Muscle of arm (tissue), 12 donors: ENCODE measurements around the gene ASPG. TPM values are rescaled to one million over a fixed set of nuclear protein-coding genes. Genes with fewer than 3 reads are reported as not detected.

ENCODE experiments used
- DNase-seq: peaks from one replicate; pipeline ENCODE4 v3.0.0-alpha.2; 2013
- polyA plus RNA-seq, 12 donors: library from polyadenylated mRNA; unstranded; fragments of 120-200 nt; gene quantifications; one replicate each; pipeline ENCODE4 v1.2.1, GENCODE V29; 2013; ENCODE audit not compliant: insufficient read length in 12 of 12

Gene ASPG
- polyA plus RNA-seq, 12 donors, result 0.44 to 3.5 (median 1.9) TPM; not detected in 2

DNA sequence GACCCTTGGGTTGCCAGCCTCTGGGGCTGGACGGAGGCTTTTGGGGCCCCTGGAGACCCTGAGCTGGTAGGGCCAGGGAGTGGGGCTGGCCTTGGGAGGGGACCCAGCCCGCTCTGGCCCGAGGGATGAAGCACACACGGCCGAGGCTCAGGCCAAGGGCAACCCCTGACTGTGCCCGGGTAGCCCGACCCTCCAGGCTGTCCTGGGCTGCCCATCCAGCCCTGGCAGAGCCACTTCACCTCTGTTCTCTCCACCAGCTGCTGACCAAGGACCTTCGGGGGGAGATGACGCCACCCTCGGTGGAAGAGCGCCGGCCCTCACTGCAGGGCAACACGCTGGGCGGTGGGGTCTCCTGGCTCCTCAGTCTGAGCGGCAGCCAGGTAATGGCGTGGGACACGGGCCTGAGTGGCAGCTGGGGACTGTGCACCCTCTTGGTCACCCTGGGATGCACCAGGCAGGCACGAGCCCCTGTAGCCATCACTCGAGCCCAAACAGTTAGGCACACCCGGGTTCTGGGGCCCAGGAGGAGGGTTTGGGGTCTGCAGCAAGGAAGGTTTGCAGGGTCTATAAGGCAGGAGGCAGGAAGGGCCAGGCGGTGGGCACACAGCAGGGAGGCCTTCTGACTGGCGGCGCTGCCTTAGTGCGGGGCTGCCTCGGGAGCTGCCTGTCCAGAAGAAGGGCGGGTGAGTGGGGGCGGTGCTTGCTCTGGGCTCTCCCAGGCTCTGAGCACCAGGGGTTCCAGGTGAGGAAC is 19.7 kb downstream of the ASPG start:
- DNase-seq, result no peak

DNA sequence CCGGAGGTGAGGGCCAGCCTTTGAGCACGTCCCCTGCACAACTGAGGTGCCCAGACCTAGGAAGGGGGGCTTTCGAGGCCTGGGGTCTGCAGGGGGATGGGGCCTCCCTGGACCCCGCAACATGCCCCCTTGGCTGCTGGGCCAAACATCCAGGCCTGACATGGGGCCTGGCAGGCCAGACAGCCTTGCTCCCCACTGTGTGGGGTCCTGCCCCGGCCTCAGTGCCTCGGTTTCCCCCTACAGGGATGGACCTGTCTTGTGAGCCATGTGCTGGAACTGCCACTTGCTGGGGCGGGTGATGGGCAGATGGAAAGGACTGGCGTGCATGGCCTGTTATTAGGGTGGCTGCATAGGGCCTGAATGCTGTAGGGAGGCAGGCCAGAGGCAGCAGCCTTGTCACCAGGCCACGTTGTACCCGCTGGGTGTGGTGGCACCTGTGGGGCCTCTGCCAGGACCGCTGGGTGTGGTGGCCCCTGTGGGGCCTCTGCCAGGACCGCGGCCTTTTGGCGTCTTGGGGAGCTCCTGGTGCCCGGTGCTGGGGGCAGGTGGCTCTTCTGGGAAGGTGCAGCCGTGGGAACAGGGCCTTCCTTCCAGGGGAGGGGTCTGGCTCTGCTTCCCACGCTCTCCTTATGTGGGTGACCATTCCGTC is 20.4 kb downstream of the ASPG start:
- no peak for DNase-seq

DNA sequence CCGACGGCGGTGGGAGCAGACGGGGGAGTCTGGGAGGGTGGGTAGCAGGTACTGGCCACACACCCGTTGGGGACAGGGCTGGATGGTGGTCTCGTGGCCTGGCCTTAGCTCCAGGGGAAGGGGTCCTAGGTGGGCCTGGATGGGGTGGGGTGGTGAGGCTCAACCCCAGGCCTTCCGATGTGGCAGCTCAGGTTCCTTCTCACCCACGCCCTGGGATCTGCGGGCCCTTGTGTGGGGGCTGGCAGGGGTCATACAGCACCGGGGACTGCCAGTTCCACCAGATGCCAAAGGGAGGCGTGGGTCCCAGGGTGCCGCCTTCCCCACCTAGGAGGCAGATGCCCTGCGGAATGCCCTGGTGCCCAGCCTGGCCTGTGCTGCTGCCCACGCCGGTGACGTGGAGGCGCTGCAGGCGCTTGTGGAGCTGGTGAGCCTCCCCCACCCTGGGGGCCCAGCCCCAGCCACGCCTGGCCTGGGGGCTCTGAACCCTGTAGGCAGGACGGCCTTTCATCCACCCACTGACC is 21.0 kb downstream of the ASPG start:
- DNase-seq, result no peak

DNA sequence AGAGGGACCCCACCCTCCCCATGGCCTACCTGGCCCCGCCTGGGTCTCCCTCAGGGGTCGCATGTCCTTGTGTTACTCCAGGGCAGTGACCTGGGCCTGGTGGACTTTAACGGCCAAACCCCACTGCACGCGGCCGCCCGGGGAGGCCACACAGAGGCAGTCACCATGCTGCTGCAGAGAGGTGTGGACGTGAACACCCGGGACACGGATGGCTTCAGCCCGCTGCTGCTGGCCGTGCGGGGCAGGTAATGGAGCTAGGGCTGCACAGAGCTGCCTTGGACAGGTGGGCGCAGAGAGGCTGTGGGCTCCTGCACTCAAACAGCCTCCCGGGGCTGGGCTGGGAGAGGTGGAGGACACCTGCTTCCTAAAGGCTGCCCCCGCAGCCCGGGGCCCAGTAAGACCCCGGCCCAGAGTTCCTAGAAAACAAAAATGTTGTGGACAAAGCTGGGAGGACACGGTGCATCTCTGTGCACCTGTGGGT is 21.6 kb downstream of the ASPG start:
- DNase-seq, result no peak

DNA sequence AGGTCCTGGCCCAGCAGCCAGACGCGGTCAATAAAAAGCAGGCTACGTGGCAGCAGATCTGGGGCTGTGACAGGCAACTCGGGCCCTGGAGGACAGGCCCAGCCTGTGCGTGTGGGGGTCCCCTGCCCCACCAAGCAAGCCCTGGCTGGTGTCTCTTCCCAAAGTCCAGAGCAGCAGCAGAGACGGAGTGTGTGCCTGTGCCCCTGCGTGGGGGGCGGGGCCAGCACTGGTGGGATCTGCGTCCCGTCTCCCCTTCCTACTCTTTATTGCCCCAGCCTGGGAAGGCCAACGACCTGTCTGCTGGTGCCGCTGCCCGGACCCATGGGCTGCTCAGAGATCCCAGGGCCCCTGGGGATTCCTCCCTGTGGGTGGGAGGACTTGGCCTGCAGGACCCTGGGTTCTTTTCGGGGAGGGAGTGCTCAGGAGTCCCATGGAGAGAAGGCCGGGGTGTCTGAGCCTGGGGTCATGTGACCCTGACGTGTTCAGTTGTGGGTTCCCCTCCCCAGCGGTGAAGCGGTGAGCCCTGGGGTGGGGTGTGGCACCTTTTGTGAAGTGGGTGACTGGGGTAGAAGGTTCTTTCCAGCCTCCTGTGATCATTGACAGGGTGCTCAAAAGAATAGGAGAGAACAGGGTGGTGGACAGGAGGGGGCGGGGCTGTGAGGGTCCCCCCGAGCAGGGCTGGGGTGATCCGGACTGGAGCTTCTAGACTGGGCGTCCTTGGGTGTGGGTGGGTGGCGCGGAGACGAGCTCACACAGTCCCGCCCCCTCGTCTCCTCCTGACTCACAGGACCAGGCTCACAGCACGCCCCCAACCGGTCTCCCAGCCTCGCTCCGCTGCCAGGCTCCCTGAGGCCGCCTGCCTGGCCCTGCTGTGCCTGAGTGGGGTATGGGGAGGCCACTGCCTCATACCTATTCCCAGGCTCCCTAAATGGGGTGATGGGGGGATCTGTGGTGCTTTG is 22.4 kb downstream of the ASPG start:
- no peak for DNase-seq

DNA sequence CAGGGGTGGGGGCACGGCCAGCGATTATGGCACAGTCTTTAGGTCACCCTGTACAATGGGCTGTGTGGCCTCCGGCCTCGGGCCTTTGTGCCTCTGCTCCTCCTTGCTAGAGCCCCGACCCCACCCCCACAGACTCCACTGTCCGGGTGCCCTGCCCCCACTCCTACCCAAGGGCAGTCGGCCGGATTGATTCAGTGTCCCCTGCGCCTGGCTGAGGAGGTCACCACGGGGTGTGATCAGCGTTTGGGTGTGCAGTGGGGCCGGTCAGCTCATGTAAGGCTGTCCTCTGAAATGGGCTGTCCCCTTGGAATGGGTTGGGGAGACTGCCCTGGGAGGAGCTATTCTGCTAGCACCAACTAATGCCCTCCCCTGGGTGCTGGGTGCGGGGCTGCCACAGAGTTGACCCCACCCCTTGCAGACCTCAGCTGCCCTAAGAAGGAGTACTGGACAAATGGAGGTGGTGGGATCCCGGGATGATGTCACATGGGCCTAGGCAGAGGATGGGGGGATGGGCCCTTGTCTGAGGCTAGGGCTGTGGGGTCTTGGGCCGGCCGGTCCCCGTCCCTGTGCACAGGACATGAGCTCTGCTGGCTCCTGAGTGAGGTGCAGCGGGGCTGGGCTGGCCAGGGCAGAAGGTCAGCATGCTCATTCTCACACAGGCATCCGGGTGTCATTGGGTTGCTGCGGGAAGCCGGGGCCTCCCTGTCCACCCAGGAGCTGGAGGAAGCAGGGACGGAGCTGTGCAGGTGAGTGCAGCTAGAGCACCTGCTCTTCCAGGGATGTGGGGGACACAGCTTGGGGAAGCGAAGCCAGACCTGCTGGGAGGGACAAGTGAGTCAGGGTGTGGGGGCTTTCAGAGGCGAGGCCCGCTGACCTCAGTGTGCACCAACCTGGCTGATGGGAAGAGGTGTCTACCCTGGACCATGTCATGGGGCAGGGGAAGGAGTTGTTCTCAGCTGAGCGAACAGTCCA is 23.4 kb downstream of the ASPG start:
- DNase-seq, result no peak

DNA sequence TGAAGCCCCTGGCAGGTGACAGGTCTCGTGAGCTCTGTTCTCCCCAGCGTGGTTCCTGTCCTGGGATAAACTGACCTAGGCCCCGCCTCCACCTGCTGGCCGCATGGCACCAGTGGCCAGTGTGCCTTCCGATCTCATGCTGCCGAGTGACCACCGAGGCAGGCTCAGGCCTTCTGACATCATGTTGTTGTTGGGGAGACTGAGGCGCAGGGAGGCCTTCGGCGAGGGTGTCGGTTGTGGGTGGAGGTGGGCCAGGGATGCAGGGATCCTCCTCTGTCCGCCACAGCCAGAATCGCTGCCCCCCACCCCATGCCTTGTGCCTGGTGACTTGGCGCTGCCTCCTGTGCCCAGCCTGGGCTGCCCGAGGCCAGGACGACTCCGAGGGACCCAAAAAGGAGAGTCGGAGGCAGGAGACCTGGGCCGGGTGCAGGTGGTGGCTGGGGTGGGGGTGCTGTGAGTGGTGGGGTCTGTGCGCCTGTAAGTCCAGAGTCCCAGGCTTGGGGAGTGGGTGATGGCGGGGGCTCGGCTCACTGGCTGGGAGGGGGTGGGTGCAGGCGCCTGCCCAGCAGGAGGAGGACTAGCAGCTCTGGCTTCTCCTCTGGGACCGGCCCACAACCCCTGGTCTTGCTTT is 24.3 kb downstream of the ASPG start:
- DNase-seq, result no peak

DNA sequence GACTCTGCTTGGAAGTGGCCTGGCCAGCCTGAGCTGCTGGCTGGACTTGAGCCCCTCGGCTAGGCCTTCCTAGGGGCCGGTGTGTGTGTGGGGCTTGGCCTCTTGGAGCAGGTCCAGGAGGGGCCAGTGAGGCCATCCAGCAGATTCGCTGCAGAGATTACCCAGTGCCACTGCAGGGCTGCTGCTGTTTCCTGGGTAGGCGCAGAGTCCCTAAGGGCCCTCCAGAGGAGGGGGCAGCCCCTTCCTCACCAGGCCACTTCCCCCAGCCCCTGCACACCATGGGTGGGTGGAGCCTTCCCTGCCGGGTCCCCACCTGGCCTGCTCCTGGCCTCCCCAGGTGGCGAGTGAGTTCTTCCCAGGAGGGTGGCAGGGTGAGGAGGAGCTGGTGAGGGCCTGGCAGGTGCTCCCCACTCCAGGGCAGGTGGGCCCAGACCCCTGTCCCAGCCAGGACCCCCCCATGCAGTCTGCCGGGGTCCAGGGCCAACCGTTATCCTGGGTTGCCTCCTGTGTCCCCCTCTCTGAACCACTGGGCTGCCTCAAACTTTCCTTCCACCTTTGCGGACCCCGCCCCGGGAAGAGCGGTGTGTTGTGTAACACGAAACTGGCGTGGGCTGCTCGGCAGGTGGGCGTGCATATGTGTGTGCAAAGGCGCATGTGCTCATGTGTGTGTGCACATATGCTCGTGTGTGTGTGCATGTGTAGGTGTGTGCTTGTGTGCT is 25.1 kb downstream of the ASPG start:
- DNase-seq, result no peak

DNA sequence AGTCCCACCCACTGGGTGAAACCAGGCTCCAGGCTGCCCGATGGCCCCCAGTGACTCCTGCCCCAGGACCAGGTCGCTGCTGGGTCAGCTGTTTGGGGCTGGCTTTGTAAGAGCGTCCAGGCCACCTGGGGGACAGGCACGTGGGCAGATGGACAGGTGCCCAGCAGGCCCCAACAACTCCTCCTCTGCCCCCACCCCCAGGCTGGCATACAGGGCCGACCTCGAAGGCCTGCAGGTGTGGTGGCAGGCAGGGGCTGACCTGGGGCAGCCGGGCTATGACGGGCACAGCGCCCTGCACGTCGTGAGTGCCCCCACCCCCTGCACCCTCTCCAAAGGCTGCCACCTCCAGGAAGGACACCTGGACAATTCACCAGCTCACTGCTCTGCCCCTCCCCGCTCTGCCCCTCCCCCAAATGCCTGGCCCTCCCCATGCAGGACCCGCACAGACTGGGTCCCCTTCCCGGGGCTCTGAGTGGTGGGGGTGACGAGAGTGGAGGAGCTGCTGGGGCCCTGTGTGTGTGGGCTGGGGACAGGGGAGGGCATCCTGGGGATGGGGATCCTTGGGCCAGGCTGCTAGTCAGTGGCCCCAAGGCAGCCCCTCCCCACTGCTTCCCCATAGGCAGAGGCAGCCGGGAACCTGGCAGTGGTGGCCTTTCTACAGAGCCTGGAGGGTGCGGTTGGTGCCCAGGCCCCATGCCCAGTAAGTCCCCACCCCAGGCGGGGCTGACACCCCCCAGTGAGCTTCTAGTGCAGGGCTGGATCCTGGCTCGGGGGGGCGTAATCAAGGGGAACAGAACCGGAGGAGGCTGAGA is 26.0 kb downstream of the ASPG start:
- DNase-seq, result no peak

DNA sequence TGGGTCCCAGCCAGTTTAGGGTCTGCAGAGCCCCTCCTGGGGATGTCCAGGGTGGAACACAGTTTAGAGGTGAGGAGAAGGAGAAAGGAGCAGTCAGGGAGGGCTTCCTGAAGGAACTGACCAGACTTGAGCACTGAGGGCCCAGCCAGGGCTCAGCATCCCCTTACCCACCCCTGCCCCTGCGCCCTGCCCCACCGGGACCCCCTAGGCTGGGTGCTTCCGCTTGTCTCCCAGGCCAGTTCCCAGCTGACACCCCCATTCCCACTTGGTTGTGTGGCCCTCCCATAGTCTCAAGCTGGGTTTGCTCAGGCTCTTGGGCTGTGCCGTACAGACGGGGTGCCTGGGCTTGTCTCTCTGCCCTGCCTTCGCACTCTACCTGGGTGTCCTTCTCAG is 26.6 kb downstream of the ASPG start:
- no peak for DNase-seq

DNA sequence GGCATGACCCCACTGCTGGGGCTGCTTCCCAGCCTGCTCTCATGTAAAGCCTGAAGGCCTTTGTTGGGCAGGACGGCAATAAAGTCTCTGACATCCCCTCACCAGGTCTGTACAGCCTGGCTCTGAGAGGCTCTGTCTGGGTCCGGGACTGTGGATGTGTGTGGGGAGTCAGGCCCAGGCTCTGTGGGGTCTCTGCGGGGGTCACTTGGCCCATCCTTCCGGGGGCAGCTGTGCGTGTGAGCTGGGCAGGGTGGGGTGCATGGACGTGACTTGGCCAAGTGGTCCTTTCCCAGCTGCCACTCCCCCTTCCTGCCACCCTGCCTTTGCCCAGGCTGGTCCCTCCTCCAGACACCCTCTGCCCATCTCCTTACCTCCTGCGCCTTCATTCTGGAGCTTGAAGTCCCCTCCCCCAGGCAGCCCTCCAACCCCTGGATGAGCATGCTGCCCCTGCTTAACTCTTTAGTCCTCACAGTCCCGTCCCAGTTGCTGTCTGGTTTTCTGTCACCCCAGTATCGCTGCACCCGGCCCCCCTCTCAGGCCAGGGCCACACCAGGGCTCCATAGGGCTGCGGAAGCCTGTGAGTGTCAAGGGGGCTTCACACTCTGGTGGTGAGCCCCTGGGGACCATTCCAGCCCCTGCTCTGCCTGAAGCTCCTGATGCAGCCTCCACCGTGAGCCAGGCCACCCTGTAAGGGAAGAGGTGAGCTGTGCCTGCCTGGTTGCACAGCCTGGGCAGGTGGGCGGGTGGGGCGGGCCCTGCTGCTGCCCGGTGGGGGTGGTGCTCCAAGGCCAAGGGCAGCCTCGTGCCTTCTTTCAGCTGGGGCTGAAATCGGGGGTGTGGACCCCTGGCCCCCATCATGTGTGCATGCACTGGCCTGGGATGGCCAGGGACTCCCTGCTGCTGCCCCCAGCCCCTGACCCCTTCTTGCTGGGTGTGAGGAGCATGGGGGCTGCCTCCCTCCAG is 27.4 kb downstream of the ASPG start:
- no peak for DNase-seq

DNA sequence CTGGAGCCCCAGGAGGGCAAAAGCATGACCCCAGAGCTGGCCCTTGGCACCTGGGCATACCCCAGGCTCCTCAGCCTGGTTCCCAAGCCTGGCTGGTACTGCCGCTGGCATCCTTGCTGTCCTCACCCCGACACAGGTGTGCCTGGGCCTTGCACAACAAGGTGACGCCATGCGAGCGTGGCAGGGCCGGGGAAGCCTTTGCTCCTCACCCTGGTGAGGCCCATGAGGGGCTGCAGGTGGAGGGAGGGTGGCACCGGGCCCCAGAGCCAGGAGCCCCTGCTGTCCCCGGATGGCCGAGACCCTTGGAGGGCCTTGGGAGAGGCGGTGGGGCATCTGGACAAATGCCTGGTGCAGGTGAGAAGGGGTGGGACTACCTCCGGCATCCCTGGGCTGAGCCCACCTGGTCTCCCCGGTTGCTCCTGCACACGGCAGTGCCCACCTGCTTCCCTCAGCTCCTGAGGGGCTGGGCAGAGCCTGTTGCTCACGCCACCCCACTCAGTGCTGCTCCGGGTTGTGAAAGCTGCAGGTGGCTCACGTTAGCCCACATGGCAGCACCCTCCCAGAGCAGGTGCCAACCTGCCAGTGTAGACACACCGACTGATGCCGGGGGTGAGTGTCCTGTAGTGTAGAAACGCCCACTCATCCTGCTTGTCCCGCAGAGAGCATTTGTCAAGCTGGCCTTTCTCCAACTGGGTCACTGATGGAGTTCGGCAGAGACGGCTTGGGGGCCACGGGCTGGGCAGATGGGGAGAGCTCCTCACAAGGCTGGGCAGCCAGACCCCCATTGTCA is 28.3 kb downstream of the ASPG start:
- no peak for DNase-seq

DNA sequence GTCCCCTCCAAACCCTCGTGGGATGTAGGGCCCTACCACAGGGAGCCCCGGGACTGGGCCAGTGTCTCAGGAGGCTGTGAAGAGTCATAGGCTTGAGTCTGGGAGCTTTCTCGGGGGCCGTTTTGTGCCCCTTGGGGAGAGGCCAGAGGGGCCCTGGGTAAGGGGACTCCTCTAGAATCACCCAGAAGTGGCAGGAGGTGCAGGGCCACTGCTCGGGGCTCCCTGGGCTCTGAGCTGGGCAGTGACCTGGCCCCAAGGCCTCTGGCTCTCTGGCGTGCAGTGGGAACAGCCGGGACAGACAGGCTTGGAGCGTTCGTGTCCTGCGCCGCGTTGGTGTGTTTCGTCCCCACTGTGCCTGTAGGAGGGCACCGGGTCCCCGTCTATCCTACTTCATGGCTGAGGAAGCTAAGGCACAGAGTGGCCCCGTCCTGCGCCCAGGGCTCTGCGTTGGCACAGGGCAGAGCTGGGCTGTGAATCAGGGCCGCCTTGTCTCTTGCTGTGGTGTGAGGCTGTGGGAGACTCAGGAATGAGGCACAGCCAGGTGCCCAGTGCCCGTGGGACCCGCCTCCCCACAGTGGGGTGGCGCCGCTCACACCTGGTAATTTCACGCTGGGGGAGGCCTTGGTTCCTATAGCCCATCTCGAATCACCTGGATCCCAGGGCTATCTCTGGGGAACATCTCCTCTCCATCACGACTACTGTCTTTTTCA is 29.1 kb downstream of the ASPG start:
- DNase-seq, result no peak

DNA sequence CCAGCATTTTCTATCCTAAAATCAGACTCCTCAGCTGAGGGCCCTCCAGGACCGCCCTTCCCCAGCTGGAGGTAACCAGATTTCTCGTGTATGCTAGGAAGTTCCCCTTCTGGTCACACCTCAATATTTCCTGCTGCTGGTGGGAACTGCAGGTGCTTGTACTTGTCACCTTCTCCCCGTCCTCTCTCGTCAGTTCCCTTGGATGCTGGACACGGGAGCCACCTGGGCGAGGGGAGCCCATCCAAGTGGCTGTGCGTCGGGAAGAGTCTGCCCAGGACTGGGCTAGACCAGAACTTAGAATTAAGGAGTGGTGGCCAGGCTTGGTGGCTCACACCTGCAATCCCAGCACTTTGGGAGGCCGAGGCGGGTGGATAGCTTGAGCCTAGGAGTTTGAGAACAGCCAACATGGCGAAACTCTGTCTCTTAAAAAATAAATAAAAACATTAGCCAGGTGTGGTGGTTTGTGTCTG is 29.7 kb downstream of the ASPG start:
- no peak for DNase-seq

DNA sequence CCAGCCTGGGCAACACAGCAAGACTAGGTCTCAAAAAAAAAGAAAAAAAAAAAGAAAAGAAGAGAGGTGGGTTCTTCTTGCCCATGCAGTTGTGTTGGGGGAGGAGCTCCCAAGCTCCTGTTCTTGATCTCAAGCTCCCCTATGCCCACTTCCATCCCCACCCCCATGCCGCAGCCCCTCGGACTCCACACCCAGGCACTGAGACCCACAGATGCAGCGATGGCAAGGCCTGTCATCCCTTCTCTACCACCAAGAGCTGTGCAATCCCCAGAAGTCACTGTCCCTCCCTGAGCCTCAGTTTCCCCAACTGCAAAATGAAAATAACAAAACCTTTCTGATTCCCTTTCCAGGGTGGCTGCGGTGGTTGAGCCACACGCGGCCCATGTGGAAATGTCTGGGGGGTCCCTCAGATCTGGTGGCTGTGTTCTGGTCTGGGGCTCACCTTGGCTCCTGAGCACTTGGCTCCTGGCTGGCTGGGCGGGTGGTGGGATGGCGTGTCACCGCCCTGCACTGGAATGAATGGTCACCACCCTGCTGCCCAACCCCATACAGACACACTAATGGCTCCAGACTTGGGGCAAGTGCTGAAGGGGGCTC is 30.3 kb downstream of the ASPG start:
- DNase-seq, result no peak
